ENCODE data around the gene CYBA. TPM values are rescaled to one million over a fixed set of nuclear protein-coding genes. Genes with fewer than 3 reads are reported as not detected.

The CYBA gene
- total and polyA plus RNA-seq, 2 donors (not counting 1 experiment from before 2014, with no cell fraction given), result 701 to 1,336 TPM

- H3K27ac Mint-ChIP-seq, result peak within 1 kb of the TSS; percentile 53
- Histone ChIP-seq H3K4me1 (ENCODE audit: control insufficient read depth in 2 of 2, insufficient read depth in 2 of 2, low read length in 2 of 2) (peaks cover 58 to 76% of the 10 kb centered on the region in 2 donors), H4K20me1 (ENCODE audit: control insufficient read depth, insufficient read depth, low read length, poor library complexity, severe bottlenecking) (peaks cover 70% of the 10 kb centered on the region), H3K4me2 (replicated peaks; ENCODE audit: low read depth, low read length, poor library complexity, severe bottlenecking) (peak within 1 kb of the TSS; percentile 70), H3K9ac (ENCODE audit: low read length) (peak within 1 kb of the TSS; percentile 14), H3K4me3 (ENCODE audit: control extremely low read depth in 1 of 5, extremely low read depth in 1 of 5, insufficient read depth in 1 of 5, low read depth in 2 of 5, low read length in 4 of 5) (peak within 1 kb of the TSS in 3 of 5 experiments; percentile 8 to 17 (median 17)), H3K36me3 (replicated peaks in 1 of 2; ENCODE audit: control extremely low read depth in 1 of 2, control insufficient read depth in 1 of 2, extremely low read depth in 1 of 2, insufficient read depth in 2 of 2, low read length in 1 of 2) (peaks cover 0 to 11% of the 10 kb centered on the region in 2 experiments), H2AFZ (ENCODE audit: insufficient read depth, low read depth, low read length, poor library complexity, severe bottlenecking) (no peak within 1 kb of the TSS), H3K27ac (ENCODE audit: low read length in 2 of 2) (no peak within 1 kb of the TSS), H3K79me2 (ENCODE audit: control insufficient read depth, insufficient read depth, low read length) (peaks cover 13% of the 10 kb centered on the region), H3K9me3 (ENCODE audit: control extremely low read depth in 1 of 3, control insufficient read depth in 2 of 3, insufficient read depth in 1 of 3, low read length in 2 of 3) (peaks cover 0 to 37% (median 0%) of the 10 kb centered on the region in 3 donors), H3K27me3 (replicated peaks in 1 of 4; ENCODE audit: control extremely low read depth in 1 of 4, control insufficient read depth in 3 of 4, insufficient read depth in 4 of 4, low read length in 3 of 4) (peaks cover 0 to 8% (median 0%) of the 10 kb centered on the region in 4 experiments)
- POLR2A ChIA-PET, result interaction anchor here (0.6 to 3.0 kb wide), 5 partner anchors 11 to 63 kb away, joined by 3 to 32 read pairs (median 5); partner anchors contain the start of gene CYBA
- peaks cover 73% of the 10 kb centered on the region for H3K4me1 Mint-ChIP-seq
- 17% methylated on average over 24 of the region's 27 CpGs for WGBS (ENCODE audit: insufficient coverage)
- no peaks in the 10 kb centered on the region for H3K9me3 Mint-ChIP-seq (ENCODE audit: insufficient read depth)
- CTCF ChIA-PET, result interaction anchor here (0.6 to 2.9 kb wide), 7 partner anchors 26 to 529 kb away, joined by 3 to 9 read pairs (median 4); partner anchors contain the start of gene ZC3H18
- ATAC-seq (ENCODE audit: low read depth) (no peak), DNase-seq (peak; percentile 81)
- H3K27me3 Mint-ChIP-seq, result no peaks in the 10 kb centered on the region
- H3K4me3 Mint-ChIP-seq, result peak within 1 kb of the TSS; percentile 27
- intact Hi-C loops (cut with micrococcal nuclease), result loop anchor here (1.0 to 10.0 kb wide), 2 partner anchors 13 to 146 kb away; partner anchors contain the start of genes CYBA and PIEZO1
- TF ChIP-seq EZH2 (IDR thresholded peaks at IDR 0.05; ENCODE audit: borderline replicate concordance, insufficient read depth, low read depth, low read length, poor library complexity, severe bottlenecking), result no peak
- TF ChIP-seq, protein P1, sequence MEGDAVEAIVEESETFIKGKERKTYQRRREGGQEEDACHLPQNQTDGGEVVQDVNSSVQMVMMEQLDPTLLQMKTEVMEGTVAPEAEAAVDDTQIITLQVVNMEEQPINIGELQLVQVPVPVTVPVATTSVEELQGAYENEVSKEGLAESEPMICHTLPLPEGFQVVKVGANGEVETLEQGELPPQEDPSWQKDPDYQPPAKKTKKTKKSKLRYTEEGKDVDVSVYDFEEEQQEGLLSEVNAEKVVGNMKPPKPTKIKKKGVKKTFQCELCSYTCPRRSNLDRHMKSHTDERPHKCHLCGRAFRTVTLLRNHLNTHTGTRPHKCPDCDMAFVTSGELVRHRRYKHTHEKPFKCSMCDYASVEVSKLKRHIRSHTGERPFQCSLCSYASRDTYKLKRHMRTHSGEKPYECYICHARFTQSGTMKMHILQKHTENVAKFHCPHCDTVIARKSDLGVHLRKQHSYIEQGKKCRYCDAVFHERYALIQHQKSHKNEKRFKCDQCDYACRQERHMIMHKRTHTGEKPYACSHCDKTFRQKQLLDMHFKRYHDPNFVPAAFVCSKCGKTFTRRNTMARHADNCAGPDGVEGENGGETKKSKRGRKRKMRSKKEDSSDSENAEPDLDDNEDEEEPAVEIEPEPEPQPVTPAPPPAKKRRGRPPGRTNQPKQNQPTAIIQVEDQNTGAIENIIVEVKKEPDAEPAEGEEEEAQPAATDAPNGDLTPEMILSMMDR (IDR thresholded peaks at IDR 0.05), result no peak
Observed at GRCh38 chr16:88638323-88639230, 12.3 kb downstream of the CYBA start, which contains the start of gene IL17C. TSS of gene IL17C (plus strand) at chr16:88638572. CDS start at chr16:88638642, 70 bp downstream.
